Measurements from ENCODE around the gene LY9.

GRCh38 chr1:160865337-160865736, 69.4 kb downstream of the LY9 start:
- no peak for TF ChIP-seq CTCF (IDR thresholded peaks at IDR 0.05)
- TF ChIP-seq EZH2 (IDR thresholded peaks at IDR 0.05): no peak
- TF ChIP-seq EZH2phosphoT487 (IDR thresholded peaks at IDR 0.05): no peak

All from neural progenitor cell (in vitro differentiated cells).